ENCODE measurements around the gene CD63. TPM values are rescaled to one million over a fixed set of nuclear protein-coding genes. Genes with fewer than 3 reads are reported as not detected.
A peak's percentile ranks its signal among the peaks of the same experiment; 100 is the strongest.

CD63 gene
- total and polyA plus RNA-seq, 12 donors, result 796 to 2,350 (median 1,526) TPM

DNA sequence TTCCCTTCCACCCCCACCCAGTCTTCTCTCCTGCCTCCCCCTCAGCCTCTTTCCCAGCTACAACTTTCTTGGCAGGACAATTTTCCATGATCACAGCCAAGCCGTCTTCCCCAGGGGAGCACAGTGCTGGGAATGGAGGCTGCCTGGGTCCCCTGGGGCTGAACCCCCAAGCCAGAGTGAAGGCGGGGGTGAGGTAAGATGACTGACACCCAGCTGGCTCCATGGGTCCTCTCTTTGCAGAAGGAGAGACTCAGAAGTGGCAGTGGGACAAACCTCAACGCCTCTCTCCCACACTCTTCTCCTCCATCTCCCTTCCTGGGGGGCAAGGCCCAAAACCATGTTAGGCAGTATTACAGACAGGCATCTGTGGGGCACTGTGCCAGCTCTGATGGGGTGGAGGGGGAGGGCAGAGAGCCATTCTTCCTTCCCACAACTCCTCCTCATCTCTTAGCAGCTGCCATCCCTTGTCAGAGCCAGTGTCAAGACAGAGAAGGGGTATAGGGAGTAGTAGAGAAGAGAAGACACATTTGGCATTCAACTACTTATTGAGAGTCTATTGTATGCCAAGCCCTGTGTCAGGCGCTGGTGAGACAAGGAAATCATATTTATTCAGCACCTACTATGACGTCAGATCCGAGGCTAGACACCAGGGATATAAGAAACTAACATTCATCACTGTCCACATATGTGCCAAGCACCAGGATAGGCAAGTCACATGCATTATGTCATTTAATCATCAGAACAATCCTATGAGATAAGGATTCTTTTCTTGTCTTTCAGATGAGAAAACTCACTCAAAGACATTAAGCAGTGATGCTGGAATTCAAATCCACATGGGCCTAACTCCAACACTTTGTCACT, 24.7 kb downstream of the CD63 start:
- no peak for DNase-seq
- H3K4me3 ChIP-seq, result no peak overlapping the region
- TF ChIP-seq POLR2A (IDR thresholded peaks at IDR 0.05) (no peak), CTCF (IDR thresholded peaks at IDR 0.05) (no peak)

DNA sequence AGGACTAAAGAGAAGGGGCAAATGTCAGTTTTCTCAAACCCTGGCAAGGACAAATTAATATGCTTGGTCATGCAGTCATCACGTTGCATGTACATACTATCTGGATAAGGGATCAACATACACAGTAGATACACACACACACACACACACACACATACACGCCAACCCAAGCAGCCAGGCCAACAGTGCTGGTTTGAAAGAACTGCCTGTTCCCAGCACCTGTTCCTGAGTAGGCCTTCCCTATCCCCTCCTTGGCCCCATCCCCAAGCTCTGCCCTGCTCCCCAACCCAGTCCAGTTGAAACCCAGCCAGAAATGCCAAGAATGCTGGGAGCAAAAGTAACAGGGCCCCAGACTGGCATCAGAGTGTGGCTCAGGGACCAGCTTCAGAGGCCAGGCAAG, 25.5 kb downstream of the CD63 start:
- H3K4me3 ChIP-seq, result no peak overlapping the region
- intact Hi-C loops (cut with DNase I), result no loop called here

More for the DNA sequence above, 24.7 kb downstream of the CD63 start:
- peaks cover 6 to 20% of the 10 kb centered on the region in 2 donors for H3K4me1 ChIP-seq (replicated peaks in 1 of 2)
- peak overlapping the region in 1 of 5 donors; percentile 14 for H3K27ac ChIP-seq
- H3K9me3 ChIP-seq (replicated peaks in 1 of 3), result no peaks in the 10 kb centered on the region
- no peaks in the 10 kb centered on the region for H3K27me3 ChIP-seq
- intact Hi-C loops (cut with DNase I), result no loop called here
- WGBS, 4 donors, result 73 to 89% (median 85%) methylated on average over 6 of the region's 6 CpGs
- no peaks in the 10 kb centered on the region for H3K36me3 ChIP-seq (replicated peaks in 1 of 2)

DNA sequence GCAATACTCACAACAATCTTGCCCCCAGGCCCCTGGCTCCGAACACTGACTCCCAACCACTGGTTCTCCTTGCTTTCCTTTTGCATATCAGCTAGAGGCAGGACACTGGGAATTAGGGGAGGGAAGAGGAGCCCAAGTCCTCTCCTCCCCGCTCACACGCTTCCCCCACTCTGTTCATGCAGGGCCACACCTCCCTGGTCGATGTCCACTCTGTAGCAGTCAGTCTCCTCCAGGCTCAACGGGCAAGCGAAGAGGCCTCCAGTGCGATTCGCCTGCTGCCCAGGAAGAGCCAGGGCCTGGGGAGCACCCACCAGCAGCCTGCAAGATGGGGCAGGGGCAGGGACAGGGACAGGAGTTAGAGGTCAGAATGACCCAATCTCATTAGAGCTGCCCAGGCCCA, 25.9 kb downstream of the CD63 start:
- intact Hi-C loops (cut with DNase I), result no loop called here
- H3K27me3 ChIP-seq, result no peaks in the 10 kb centered on the region
- H3K36me3 ChIP-seq (replicated peaks in 1 of 2), result no peaks in the 10 kb centered on the region
- no peak for DNase-seq
- no peak overlapping the region for H3K27ac ChIP-seq
- no peak for TF ChIP-seq POLR2A (IDR thresholded peaks at IDR 0.05)
- no peak for TF ChIP-seq CTCF (IDR thresholded peaks at IDR 0.05)
- H3K9me3 ChIP-seq (replicated peaks in 1 of 3), result no peaks in the 10 kb centered on the region
- H3K4me1 ChIP-seq (replicated peaks in 1 of 2), result peaks cover 6 to 7% of the 10 kb centered on the region in 2 donors
- H3K4me3 ChIP-seq, result no peak overlapping the region
- WGBS, 4 donors, result 86 to 93% (median 92%) methylated on average over 6 to 8 of the region's 8 CpGs

More for the DNA sequence above, 25.5 kb downstream of the CD63 start:
- Histone ChIP-seq H3K27me3 (no peaks in the 10 kb centered on the region), H3K4me1 (replicated peaks in 1 of 2) (peaks cover 6 to 11% of the 10 kb centered on the region in 2 donors), H3K36me3 (replicated peaks in 1 of 2) (no peaks in the 10 kb centered on the region), H3K9me3 (replicated peaks in 1 of 3) (no peaks in the 10 kb centered on the region), H3K27ac (peak overlapping the region in 1 of 5 donors; percentile 14)
- 47 to 79% (median 68%) methylated on average over 2 of the region's 2 CpGs for WGBS, 4 donors
- no peak for DNase-seq
- TF ChIP-seq CTCF (IDR thresholded peaks at IDR 0.05) (no peak), POLR2A (IDR thresholded peaks at IDR 0.05) (no peak)

- no peaks in the 10 kb centered on the region for H3K4me1 ChIP-seq (replicated peaks in 1 of 2)
- H3K4me3 ChIP-seq, result no peak overlapping the region
- TF ChIP-seq POLR2A (IDR thresholded peaks at IDR 0.05) (no peak), CTCF (IDR thresholded peaks at IDR 0.05) (no peak)
- DNase-seq, result no peak
- H3K9me3 ChIP-seq (replicated peaks in 1 of 3), result no peaks in the 10 kb centered on the region
- no peak overlapping the region for H3K27ac ChIP-seq
- no peaks in the 10 kb centered on the region for H3K36me3 ChIP-seq (replicated peaks in 1 of 2)
- intact Hi-C loops (cut with DNase I), result no loop called here
- 86 to 88% (median 87%) methylated on average over 16 to 21 of the region's 21 CpGs for WGBS, 4 donors
- no peaks in the 10 kb centered on the region for H3K27me3 ChIP-seq
Observed at GRCh38 chr12:55700255-55701018, 28.4 kb downstream of the CD63 start.

All from adrenal gland (tissue), 12 donors.